Neural progenitor cell (in vitro differentiated cells): Measurements from ENCODE around the gene SBNO1. TPM values are rescaled to one million over a fixed set of nuclear protein-coding genes. Genes with fewer than 3 reads are reported as not detected.

Experiments used
- DNase-seq: peaks from one replicate; pipeline ENCODE4 v3.0.0-alpha.2; 2016; ENCODE audit warnings: low spot score
- H2AFZ ChIP-seq: fragments of 200-600 bp; sonication (generic); replicated peaks from 2 replicates; pipeline ENCODE4 v1.6.1; 2016; ENCODE audit warnings: antibody characterized with exemption
- H3F3A ChIP-seq: fragments of 200-600 bp; sonication (generic); 2 replicates; pipeline ENCODE4 v1.6.1; 2016; ENCODE audit warnings: antibody characterized with exemption, low read depth
- H3K27ac ChIP-seq: fragments of 200-600 bp; sonication (generic); 2 replicates; pipeline ENCODE4 v1.5.1; 2016; ENCODE audit warnings: mild to moderate bottlenecking
- H3K27me3 ChIP-seq: fragments of 200-600 bp; sonication (generic); 2 replicates; pipeline ENCODE4 v1.6.1; 2016; ENCODE audit warnings: mild to moderate bottlenecking, moderate library complexity
- H3K36me3 ChIP-seq: fragments of 200-600 bp; sonication (generic); 2 replicates; pipeline ENCODE4 v1.5.1; 2016
- H3K4me1 ChIP-seq: fragments of 200-600 bp; sonication (generic); 2 replicates; pipeline ENCODE4 v1.6.1; 2016; ENCODE audit warnings: mixed run types
- H3K4me2 ChIP-seq: fragments of 200-600 bp; sonication (generic); 2 replicates; pipeline ENCODE4 v1.6.1; 2016
- H3K4me3 ChIP-seq: fragments of 200-600 bp; sonication (generic); 2 replicates; pipeline ENCODE4 v1.5.1; 2016
- H3K79me2 ChIP-seq: fragments of 200-600 bp; sonication (generic); 2 replicates; pipeline ENCODE4 v1.6.1; 2016; ENCODE audit warnings: low read depth
- H3K9ac ChIP-seq: fragments of 200-600 bp; sonication (generic); 2 replicates; pipeline ENCODE4 v1.6.1; 2016
- H3K9me3 ChIP-seq: fragments of 200-600 bp; sonication (generic); 2 replicates; pipeline ENCODE4 v1.5.1; 2016; ENCODE audit warnings: low read depth
- H4K20me1 ChIP-seq: fragments of 200-600 bp; sonication (generic); 2 replicates; pipeline ENCODE4 v1.6.1; 2016; ENCODE audit warnings: low read depth
- H3K27ac Mint-ChIP-seq: 3 replicates; pipeline ENCODE4 v1.8.0; 2021; ENCODE audit warnings: mixed read lengths
- H3K27me3 Mint-ChIP-seq: 2 replicates; pipeline ENCODE4 v1.8.0; 2022; ENCODE audit warnings: low read depth, mild to moderate bottlenecking, inconsistent platforms, moderate library complexity, mixed read lengths; ENCODE audit not compliant: insufficient read depth
- H3K36me3 Mint-ChIP-seq: 3 replicates; pipeline ENCODE4 v1.8.0; 2021; ENCODE audit warnings: mixed read lengths
- H3K4me1 Mint-ChIP-seq: 3 replicates; pipeline ENCODE4 v1.8.0; 2021; ENCODE audit warnings: mixed read lengths
- H3K4me3 Mint-ChIP-seq: 3 replicates; pipeline ENCODE4 v1.8.0; 2021; ENCODE audit warnings: mild to moderate bottlenecking, moderate library complexity, mixed read lengths
- H3K9me3 Mint-ChIP-seq: 3 replicates; pipeline ENCODE4 v1.8.0; 2020; ENCODE audit warnings: mixed read lengths
- CTCF ChIP-seq: fragments of 200-600 bp; sonication (generic); IDR thresholded peaks from 2 replicates; pipeline ENCODE4 v1.5.1; 2017; ENCODE audit warnings: antibody characterized with exemption, mild to moderate bottlenecking
- EZH2 ChIP-seq: fragments of 200-600 bp; sonication (generic); IDR thresholded peaks from 2 replicates; pipeline ENCODE4 v1.6.1; 2017; ENCODE audit warnings: antibody characterized with exemption, mild to moderate bottlenecking, moderate library complexity
- EZH2phosphoT487 ChIP-seq: fragments of 200-600 bp; sonication (generic); IDR thresholded peaks from 2 replicates; pipeline ENCODE4 v1.6.1; 2017; ENCODE audit warnings: antibody characterized with exemption
- total RNA-seq: library from RNA; depleted of rRNA; stranded (reverse); fragments of >200 nt; gene quantifications from 2 replicates; pipeline ENCODE4 v1.2.3, GENCODE V29; 2015; ENCODE audit warnings: low replicate concordance

The SBNO1 gene
- total RNA-seq, 1 donor from 2014 or later, result 81.6 TPM

GRCh38 chr12:123363740-123364531, 711 bp downstream of the SBNO1 start:
- Mint-ChIP-seq H3K27me3 (peaks cover 3% of the 10 kb centered on the region), H3K4me3 (peak overlapping the region; percentile 91), H3K9me3 (no peaks in the 10 kb centered on the region), H3K4me1 (peaks cover 15% of the 10 kb centered on the region), H3K27ac (peak overlapping the region; percentile 82), H3K36me3 (no peaks in the 10 kb centered on the region)
- H3K9ac ChIP-seq, result peak overlapping the region; percentile 93
- peak; percentile 84 for DNase-seq
- TF ChIP-seq EZH2 (no peak), EZH2phosphoT487 (no peak), CTCF (no peak)
- H3K79me2 ChIP-seq, result peaks cover 57% of the 10 kb centered on the region
- H3K4me1 ChIP-seq, result peaks cover 10% of the 10 kb centered on the region
- no peaks in the 10 kb centered on the region for H3K36me3 ChIP-seq
- H2AFZ ChIP-seq, result no peak overlapping the region
- peaks cover 28% of the 10 kb centered on the region for H3F3A ChIP-seq
- peak overlapping the region; percentile 88 for H3K4me3 ChIP-seq
- peaks cover 53% of the 10 kb centered on the region for H4K20me1 ChIP-seq
- no peaks in the 10 kb centered on the region for H3K27me3 ChIP-seq
- peak overlapping the region; percentile 89 for H3K27ac ChIP-seq
- peak overlapping the region; percentile 79 for H3K4me2 ChIP-seq
- no peaks in the 10 kb centered on the region for H3K9me3 ChIP-seq

- no peaks in the 10 kb centered on the region for H3K36me3 Mint-ChIP-seq
- H3K9me3 Mint-ChIP-seq, result no peaks in the 10 kb centered on the region
- Histone ChIP-seq H3K4me1 (peaks cover 10% of the 10 kb centered on the region), H4K20me1 (peaks cover 59% of the 10 kb centered on the region), H3K9me3 (no peaks in the 10 kb centered on the region), H3F3A (peaks cover 28% of the 10 kb centered on the region), H3K27ac (peak overlapping the region; percentile 89), H3K27me3 (no peaks in the 10 kb centered on the region), H3K36me3 (no peaks in the 10 kb centered on the region), H2AFZ (no peak overlapping the region), H3K4me2 (peak overlapping the region; percentile 79), H3K79me2 (peaks cover 63% of the 10 kb centered on the region), H3K9ac (peak overlapping the region; percentile 93), H3K4me3 (peak overlapping the region; percentile 88)
- DNase-seq, result no peak
- H3K27me3 Mint-ChIP-seq, result peaks cover 3% of the 10 kb centered on the region
- H3K27ac Mint-ChIP-seq, result peak overlapping the region; percentile 82
- H3K4me1 Mint-ChIP-seq, result peaks cover 12% of the 10 kb centered on the region
- H3K4me3 Mint-ChIP-seq, result peak overlapping the region; percentile 91
- no peak for TF ChIP-seq EZH2phosphoT487
- no peak for TF ChIP-seq EZH2
- no peak for TF ChIP-seq CTCF
These were observed 1.3 kb downstream of the SBNO1 start for GRCh38 chr12:123363390-123363739.

GRCh38 chr12:123358035-123358434, 6.6 kb downstream of the SBNO1 start:
- H3K27ac ChIP-seq, result peak overlapping the region; percentile 43
- DNase-seq, result no peak
- no peak overlapping the region for H3K4me3 Mint-ChIP-seq
- H3K9me3 Mint-ChIP-seq, result no peaks in the 10 kb centered on the region
- no peak overlapping the region for H3K4me3 ChIP-seq
- peaks cover 3% of the 10 kb centered on the region for H3K36me3 Mint-ChIP-seq
- H3K9ac ChIP-seq, result no peak overlapping the region
- TF ChIP-seq CTCF (no peak), EZH2 (no peak)
- peaks cover 100% of the 10 kb centered on the region for H3K79me2 ChIP-seq
- H3K4me1 ChIP-seq, result peaks cover 3% of the 10 kb centered on the region
- H3F3A ChIP-seq, result peaks cover 9% of the 10 kb centered on the region
- H3K36me3 ChIP-seq, result no peaks in the 10 kb centered on the region
- peaks cover 6% of the 10 kb centered on the region for H3K4me1 Mint-ChIP-seq
- H3K27me3 ChIP-seq, result no peaks in the 10 kb centered on the region
- no peaks in the 10 kb centered on the region for H3K9me3 ChIP-seq
- H4K20me1 ChIP-seq, result peaks cover 98% of the 10 kb centered on the region
- no peak overlapping the region for H3K27ac Mint-ChIP-seq
- H2AFZ ChIP-seq, result no peak overlapping the region
- no peaks in the 10 kb centered on the region for H3K27me3 Mint-ChIP-seq
- no peak overlapping the region for H3K4me2 ChIP-seq
